ENCODE measurements around the gene WIPI1.

WIPI1 gene

DNA sequence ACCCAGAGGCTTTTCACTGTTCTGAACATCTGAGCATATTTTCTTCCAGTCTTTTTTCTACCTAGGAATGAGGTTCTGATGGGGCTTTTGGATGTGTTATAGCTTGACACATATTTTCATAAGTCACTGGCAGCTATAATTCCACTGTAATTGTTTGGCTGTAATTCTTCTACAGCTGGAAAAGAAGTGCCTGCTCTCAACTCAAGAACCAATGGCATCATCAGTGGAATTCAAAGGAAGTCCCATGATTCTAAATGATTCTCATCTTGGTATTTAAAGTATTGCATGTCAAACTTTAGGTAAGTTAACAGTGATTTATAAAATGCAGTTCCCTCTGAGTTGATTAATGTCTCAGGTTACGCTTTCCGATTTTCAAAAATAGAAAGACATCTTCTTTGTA lies 16.8 kb downstream of the WIPI1 start:
- in situ Hi-C loops (cut with MboI; ENCODE audit: low sequenced_read_pairs), result loop anchor here (25.0 kb wide), 1 partner anchor 178 kb away; no protein-coding TSS in a partner anchor

DNA sequence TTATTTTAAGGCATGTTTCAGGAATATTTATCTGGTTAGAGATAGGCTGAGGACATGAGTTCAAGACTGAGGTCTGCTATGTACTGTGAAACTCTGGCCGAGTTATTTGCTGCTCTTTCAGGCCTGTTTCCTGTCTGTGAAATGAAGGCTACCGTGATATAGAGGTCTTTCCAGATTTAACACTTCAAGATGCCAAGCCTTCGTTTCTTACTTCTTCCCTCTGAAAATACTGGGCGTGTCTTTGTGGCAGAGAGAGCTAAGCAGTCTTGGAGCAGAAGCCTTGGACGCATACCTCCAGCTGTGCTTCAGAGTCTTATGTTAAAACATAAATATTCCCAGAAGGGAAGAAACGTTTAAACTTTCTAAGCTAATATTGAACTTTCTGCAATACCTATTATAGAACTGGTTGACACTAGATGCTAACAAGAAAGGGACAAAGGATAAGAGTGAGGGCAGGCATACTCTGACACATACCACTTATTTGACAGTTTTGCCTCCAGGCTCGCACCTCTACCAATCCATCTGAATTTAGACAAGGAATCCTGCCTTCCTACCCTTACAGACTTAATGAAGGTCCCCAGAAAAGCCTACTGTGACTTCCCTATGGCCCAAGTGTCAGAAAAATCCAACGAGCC lies 17.5 kb downstream of the WIPI1 start:
- in situ Hi-C loops (cut with MboI; ENCODE audit: low sequenced_read_pairs), result loop anchor here (25.0 kb wide), 1 partner anchor 177 kb away; no protein-coding TSS in a partner anchor

DNA sequence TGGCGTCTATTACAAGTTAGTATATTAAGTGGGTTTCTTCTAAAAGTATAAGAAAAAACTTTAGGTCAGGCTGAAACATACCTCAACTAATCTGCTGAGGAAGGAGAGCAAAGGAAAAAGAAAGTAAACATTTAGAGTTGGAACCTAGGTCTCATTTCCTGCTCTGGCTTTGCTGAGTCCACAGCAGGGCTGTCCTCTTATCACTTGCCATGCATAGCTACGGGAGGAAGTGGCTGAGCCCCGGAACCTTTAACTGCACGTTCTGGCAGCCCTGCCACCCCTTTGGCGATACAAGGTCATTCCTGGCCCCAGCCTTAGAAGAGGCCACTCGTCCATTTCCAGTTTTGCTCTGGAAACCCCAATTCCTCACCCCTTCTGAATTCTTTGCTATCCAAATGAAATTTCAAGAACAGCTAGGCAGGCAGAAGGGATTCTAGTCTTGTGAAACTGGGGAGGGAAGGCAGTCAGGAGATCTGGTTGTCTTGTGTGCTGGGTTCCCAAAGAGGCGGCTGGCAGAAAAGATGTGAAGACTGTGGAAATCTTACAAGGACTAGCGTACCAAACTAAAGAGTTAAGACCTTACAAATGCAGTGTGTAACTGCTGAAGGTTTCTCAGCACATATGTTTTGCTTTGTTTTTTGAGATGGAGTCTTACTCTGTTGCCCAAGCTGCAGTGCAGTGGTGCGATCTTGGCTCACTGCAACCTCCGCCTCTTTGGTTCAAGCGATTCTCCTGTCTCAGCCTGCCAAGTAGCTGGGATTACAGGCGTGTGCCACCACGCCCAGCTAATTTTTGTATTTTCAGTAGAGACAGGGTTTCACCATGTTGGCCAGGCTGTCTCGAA lies 19.1 kb downstream of the WIPI1 start:
- in situ Hi-C loops (cut with MboI; ENCODE audit: low sequenced_read_pairs), result loop anchor here (25.0 kb wide), 1 partner anchor 176 kb away; no protein-coding TSS in a partner anchor

DNA sequence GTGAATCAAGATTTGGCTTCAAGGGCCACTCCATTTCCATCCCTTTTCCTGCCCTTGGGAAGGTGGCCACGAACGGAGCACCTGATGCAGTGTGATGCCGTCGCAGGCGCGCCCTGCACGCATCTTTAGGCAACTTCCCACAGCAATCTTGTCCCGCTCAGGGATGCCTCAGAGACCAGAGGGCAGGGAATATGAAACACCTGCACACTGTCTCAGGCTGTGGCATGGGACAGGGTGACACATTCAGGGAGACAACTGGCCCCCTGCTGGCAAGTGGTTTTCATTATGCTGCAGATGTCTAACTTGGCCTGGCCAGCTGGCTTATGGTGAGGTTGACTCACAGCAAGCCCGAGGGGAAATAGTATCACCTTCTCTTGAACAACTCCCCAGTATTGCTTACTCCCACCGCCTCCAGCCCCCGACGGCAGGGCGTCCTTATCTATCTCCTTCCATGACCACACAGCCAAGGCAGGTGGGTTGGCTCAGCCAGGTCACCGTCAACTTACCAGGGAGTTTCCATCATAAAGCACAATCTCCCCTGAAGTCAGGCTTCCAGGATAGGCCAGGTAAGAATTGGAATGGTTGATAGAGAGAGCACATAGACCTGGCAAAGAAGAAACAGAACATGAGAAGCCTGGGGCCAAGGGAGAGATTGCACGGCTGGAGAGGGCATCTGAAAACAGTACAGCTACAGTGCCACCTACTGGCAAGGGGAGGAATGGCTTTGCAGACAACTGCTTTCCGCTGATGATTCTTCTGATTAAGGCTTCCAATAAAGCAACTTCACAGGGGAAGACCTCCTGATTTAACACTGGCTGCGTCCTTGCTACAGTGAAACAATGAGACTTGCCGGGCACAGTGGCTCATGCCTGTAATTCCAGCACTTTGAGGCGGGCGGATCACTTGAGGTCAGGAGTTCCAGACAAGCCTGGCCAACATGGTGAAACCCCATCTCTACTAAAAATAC lies 21.1 kb downstream of the WIPI1 start:
- in situ Hi-C loops (cut with MboI; ENCODE audit: low sequenced_read_pairs), result loop anchor here (25.0 kb wide), 1 partner anchor 174 kb away; no protein-coding TSS in a partner anchor

GRCh38 chr17:68435361-68435760 lies 21.9 kb downstream of the WIPI1 start:
- in situ Hi-C loops (cut with MboI; ENCODE audit: low sequenced_read_pairs), result loop anchor here (25.0 kb wide), 1 partner anchor 173 kb away; no protein-coding TSS in a partner anchor

GRCh38 chr17:68433911-68434508 lies 23.3 kb downstream of the WIPI1 start:
- in situ Hi-C loops (cut with MboI; ENCODE audit: low sequenced_read_pairs), result loop anchor here (25.0 kb wide), 1 partner anchor 172 kb away; no protein-coding TSS in a partner anchor

- in situ Hi-C loops (cut with MboI; ENCODE audit: low sequenced_read_pairs), result loop anchor here (25.0 kb wide), 1 partner anchor 171 kb away; no protein-coding TSS in a partner anchor
These were observed 24.1 kb downstream of the WIPI1 start for GRCh38 chr17:68433211-68433610.

- in situ Hi-C loops (cut with MboI; ENCODE audit: low sequenced_read_pairs), result loop anchor here (25.0 kb wide), 1 partner anchor 170 kb away; no protein-coding TSS in a partner anchor
These were observed 25.0 kb downstream of the WIPI1 start for GRCh38 chr17:68432086-68432864.

GRCh38 chr17:68431661-68432071 lies 25.6 kb downstream of the WIPI1 start:
- in situ Hi-C loops (cut with MboI; ENCODE audit: low sequenced_read_pairs), result loop anchor here (25.0 kb wide), 1 partner anchor 169 kb away; no protein-coding TSS in a partner anchor

DNA sequence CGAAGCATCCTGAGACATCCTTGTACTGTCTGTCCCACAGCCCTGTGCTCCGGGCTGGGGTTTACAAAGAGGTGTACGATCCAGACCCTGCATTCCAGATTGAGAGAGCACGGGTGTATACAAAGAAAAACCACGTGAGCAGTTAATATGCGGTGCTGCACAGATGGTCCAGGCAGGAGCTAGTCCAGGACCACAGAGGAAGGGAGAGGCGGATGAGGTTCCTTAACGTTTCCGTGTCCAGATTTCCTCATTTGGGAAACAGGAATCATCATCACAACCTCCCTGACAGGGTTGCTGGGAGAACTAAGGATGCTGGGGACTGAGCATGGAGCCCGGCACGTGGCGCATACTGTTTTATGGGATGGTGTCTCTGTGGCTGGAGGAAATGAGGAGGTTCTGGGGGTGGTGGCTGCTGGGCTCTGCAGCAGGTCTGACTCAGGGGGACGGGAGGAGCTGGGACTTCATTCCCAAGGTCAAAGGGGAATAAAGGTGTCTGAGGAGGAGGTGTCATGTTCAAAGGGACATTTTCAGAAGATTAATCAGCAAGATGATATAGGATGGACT lies 26.2 kb downstream of the WIPI1 start:
- in situ Hi-C loops (cut with MboI; ENCODE audit: low sequenced_read_pairs), result loop anchor here (25.0 kb wide), 1 partner anchor 169 kb away; no protein-coding TSS in a partner anchor

DNA sequence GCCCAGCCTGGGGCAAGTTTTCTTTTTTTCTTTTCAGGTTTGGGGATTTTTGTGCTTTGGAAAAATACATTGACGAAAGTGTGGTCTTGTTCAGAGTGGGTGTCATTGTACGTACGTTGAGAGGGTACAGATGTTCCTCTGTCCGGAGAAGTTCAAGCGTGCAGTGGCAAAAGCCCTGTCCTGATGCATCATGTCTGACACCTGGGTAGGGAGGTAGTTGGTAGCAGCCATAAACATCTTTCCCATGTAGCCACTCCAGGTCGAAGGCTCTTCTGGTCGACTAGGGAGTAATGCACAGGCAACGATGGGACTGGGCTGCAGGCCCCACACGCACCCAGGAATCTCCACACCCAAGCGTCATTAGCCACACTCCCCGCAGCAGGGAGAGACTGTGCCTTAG lies 27.4 kb downstream of the WIPI1 start:
- in situ Hi-C loops (cut with MboI; ENCODE audit: low sequenced_read_pairs), result loop anchor here (25.0 kb wide), 1 partner anchor 168 kb away; no protein-coding TSS in a partner anchor

GRCh38 chr17:68428498-68429172 lies 28.7 kb downstream of the WIPI1 start:
- in situ Hi-C loops (cut with MboI; ENCODE audit: low sequenced_read_pairs), result loop anchor here (25.0 kb wide), 1 partner anchor 166 kb away; no protein-coding TSS in a partner anchor

GRCh38 chr17:68427575-68427974 lies 29.7 kb downstream of the WIPI1 start:
- in situ Hi-C loops (cut with MboI; ENCODE audit: low sequenced_read_pairs), result loop anchor here (25.0 kb wide), 1 partner anchor 165 kb away; no protein-coding TSS in a partner anchor

- in situ Hi-C loops (cut with MboI; ENCODE audit: low sequenced_read_pairs), result loop anchor here (25.0 kb wide), 1 partner anchor 164 kb away; no protein-coding TSS in a partner anchor
These were observed 31.3 kb downstream of the WIPI1 start for GRCh38 chr17:68425979-68426378.

DNA sequence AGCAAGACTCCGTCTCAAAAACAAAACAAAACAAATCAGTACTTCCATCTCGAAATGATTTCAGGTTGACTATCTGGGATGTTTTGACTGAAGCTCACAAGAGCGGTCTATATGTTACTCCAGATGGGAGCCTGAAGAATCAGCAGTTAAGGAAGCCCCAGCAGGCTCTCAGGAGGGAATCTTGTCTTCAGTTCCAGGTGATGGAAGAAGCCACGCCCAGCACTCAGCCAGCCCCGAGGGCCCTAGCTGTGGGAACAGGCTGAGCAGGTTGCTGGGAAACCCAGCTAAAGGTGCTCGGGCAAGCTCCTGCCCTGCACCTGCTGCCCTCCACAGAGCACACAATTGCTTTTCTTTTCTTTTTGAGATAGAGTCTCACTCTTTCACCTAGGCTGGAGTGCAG lies 32.4 kb downstream of the WIPI1 start:
- in situ Hi-C loops (cut with MboI; ENCODE audit: low sequenced_read_pairs), result loop anchor here (25.0 kb wide), 1 partner anchor 163 kb away; no protein-coding TSS in a partner anchor

- in situ Hi-C loops (cut with MboI; ENCODE audit: low sequenced_read_pairs), result no loop called here
These were observed 33.1 kb downstream of the WIPI1 start for GRCh38 chr17:68424203-68424602.

DNA sequence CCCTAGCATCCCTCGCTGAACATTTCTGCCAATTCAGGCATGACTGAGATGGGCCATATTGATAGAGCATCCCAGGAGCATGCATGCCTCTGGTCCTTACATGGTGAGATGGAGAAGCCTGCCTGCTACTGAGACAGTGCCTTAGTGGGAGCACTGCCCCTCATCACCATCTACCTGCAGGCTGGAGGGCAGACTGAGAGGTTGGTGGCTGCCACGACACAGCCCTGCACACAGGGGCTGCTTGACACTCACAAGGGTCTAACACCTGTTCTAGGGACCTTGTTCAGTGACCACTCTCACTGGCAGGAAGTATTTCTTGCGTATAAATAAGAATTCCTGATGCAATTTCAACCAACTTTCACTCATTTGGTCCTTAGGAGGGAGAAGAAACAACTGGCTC lies 34.0 kb downstream of the WIPI1 start:
- in situ Hi-C loops (cut with MboI; ENCODE audit: low sequenced_read_pairs), result no loop called here

DNA sequence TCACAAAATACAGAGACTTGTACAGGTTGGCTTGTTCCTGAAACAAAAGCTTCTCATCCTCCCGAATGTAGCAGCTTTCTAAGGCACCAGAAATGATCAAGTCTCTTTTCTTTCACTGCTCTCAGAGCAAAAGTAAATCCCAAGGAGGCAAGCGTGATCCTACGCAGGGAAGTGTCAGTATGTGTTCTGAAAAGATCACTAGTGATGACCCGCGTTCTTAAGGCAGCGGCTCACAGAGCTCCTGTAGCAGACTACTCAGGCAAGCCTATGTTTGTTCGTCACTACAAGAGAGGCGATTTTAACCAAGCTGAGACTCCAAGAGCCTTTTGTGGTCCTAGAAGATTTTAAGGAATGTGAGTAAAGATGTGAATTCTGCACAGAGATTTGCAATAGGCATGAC lies 34.5 kb downstream of the WIPI1 start:
- in situ Hi-C loops (cut with MboI; ENCODE audit: low sequenced_read_pairs), result no loop called here
